Right atrium auricular region (tissue), 2 donors: Measurements from ENCODE around the gene NFE2. TPM values are rescaled to one million over a fixed set of nuclear protein-coding genes. Genes with fewer than 3 reads are reported as not detected.

Experiments
- DNase-seq: peaks from one replicate; pipeline ENCODE4 v3.0.0-alpha.2; 2019; ENCODE audit warnings: low spot score
- H3K27ac ChIP-seq, 2 donors: fragments of 200-600 bp; sonication (generic); 1 replicate in 1 of 2; 2 replicates in 1 of 2; pipeline ENCODE4 v1.5.1; 2016 to 2019
- H3K27me3 ChIP-seq, 2 donors: fragments of 200-600 bp; sonication (generic); one replicate each; pipeline versions ENCODE4 v1.5.1 to v1.6.0; 2017 to 2019
- H3K36me3 ChIP-seq: fragments of 200-600 bp; sonication (generic); one replicate; pipeline ENCODE4 v1.5.1; 2016
- H3K4me1 ChIP-seq, 2 donors: fragments of 200-600 bp; sonication (generic); one replicate each; pipeline versions ENCODE4 v1.5.1 to v1.6.0; 2017 to 2019
- H3K4me3 ChIP-seq, 2 donors: fragments of 200-600 bp; sonication (generic); 1 replicate in 1 of 2; 2 replicates in 1 of 2; pipeline ENCODE4 v1.5.1; 2017 to 2019; ENCODE audit warnings: mild to moderate bottlenecking in 1 of 2, moderate library complexity in 1 of 2
- H3K9me3 ChIP-seq, 2 donors: fragments of 200-600 bp; sonication (generic); one replicate each; pipeline ENCODE4 v1.5.1; 2019
- total RNA-seq, 2 donors: library from RNA; depleted of rRNA; stranded (reverse); fragments of >200 nt; gene quantifications; one replicate each; pipeline ENCODE4 v1.1.0, GENCODE V29; 2016
- TF ChIP-seq, protein P1 (sequence below), 2 donors: fragments of 200-600 bp; sonication (generic); IDR thresholded peaks; one replicate each; pipeline ENCODE4 v1.5.1; 2019; ENCODE audit warnings: antibody characterized with exemption in 2 of 2

The NFE2 gene
- total RNA-seq, 2 donors from 2014 or later, result 1.1 to 2.9 TPM

GRCh38 chr12:54280468-54281260 lies 20.2 kb downstream of the NFE2 start, which contains the start of gene HNRNPA1:
Gene HNRNPA1, plus strand, starts transcription at chr12:54280726. Its CDS starts 82 bp downstream, at chr12:54280808.
- Histone ChIP-seq H3K27ac (peak within 1 kb of the TSS; percentile 96), H3K9me3 (no peaks in the 10 kb centered on the region), H3K36me3 (peaks cover 44% of the 10 kb centered on the region), H3K4me1 (peaks cover 3 to 67% of the 10 kb centered on the region in 2 donors), H3K27me3 (no peaks in the 10 kb centered on the region), H3K4me3 (peak within 1 kb of the TSS; percentile 75 to 87)
- DNase-seq, result peak; percentile 99
- TF ChIP-seq, protein P1, sequence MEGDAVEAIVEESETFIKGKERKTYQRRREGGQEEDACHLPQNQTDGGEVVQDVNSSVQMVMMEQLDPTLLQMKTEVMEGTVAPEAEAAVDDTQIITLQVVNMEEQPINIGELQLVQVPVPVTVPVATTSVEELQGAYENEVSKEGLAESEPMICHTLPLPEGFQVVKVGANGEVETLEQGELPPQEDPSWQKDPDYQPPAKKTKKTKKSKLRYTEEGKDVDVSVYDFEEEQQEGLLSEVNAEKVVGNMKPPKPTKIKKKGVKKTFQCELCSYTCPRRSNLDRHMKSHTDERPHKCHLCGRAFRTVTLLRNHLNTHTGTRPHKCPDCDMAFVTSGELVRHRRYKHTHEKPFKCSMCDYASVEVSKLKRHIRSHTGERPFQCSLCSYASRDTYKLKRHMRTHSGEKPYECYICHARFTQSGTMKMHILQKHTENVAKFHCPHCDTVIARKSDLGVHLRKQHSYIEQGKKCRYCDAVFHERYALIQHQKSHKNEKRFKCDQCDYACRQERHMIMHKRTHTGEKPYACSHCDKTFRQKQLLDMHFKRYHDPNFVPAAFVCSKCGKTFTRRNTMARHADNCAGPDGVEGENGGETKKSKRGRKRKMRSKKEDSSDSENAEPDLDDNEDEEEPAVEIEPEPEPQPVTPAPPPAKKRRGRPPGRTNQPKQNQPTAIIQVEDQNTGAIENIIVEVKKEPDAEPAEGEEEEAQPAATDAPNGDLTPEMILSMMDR (IDR thresholded peaks at IDR 0.05), result no peak

GRCh38 chr12:54279632-54280467 lies 21.0 kb downstream of the NFE2 start, which contains the start of gene CBX5:
Gene CBX5, minus strand, starts transcription at chr12:54280122. Its CDS starts 22,472 bp downstream, at chr12:54257650.
- H3K4me1 ChIP-seq, result peaks cover 3 to 61% of the 10 kb centered on the region in 2 donors
- no peaks in the 10 kb centered on the region for H3K27me3 ChIP-seq
- H3K9me3 ChIP-seq, result no peaks in the 10 kb centered on the region
- peak; percentile 99 for DNase-seq
- H3K27ac ChIP-seq, result peak within 1 kb of the TSS; percentile 96
- TF ChIP-seq, protein P1 (IDR thresholded peaks at IDR 0.05), result no peak
- peaks cover 37% of the 10 kb centered on the region for H3K36me3 ChIP-seq
- H3K4me3 ChIP-seq, result peak within 1 kb of the TSS; percentile 75 to 87

DNA sequence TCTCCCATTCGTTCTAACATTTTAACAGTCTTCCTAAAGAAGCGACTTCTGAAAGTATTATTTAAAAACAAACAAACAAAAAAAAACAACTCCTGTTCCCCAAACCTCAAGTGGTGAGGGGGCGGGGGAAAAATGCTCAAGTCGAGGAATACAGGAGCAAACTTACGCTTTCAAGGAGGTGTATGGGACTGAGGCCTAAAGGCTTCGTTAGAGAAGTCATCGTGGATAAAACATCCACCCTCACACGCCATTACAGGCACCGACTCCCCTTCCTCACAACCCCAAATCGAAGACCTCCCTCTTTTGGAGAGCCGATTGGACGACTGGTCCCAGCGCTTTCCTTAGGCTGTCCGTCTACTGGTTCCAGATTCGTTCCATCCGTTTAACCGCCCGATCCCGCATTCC lies 21.6 kb downstream of the NFE2 start:
- H3K9me3 ChIP-seq, result no peaks in the 10 kb centered on the region
- H3K4me3 ChIP-seq, result peak overlapping the region; percentile 60 to 75
- no peaks in the 10 kb centered on the region for H3K27me3 ChIP-seq
- H3K27ac ChIP-seq, result peak overlapping the region; percentile 96
- peaks cover 31% of the 10 kb centered on the region for H3K36me3 ChIP-seq
- TF ChIP-seq, protein P1 (IDR thresholded peaks at IDR 0.05), result no peak
- DNase-seq, result no peak
- H3K4me1 ChIP-seq, result peaks cover 3 to 56% of the 10 kb centered on the region in 2 donors

DNA sequence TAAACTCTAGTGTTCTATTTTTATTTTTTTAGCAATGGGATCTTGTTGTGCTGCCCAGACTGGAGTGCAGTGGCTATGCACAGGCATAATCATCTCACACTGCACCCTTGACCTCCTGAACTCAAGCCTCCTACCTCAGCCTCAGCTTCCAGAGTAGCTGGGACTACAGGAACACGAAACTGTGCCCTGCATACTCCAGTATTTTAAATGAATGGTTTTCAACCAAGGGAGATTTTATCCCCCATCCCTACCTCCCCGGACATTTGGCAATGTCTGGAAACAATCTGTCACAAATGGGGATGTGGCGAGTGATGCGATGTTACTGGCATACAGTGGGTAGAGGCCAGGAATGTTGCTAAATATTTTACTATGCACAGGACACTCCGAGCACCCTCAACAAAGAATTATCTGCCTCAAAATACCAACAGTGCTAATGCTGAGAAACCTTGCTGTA lies 23.0 kb downstream of the NFE2 start:
- Histone ChIP-seq H3K27ac (peak overlapping the region; percentile 96), H3K4me1 (peaks cover 0 to 43% of the 10 kb centered on the region in 2 donors), H3K36me3 (peaks cover 17% of the 10 kb centered on the region), H3K27me3 (no peaks in the 10 kb centered on the region), H3K4me3 (peak overlapping the region in 1 of 2 donors; percentile 75), H3K9me3 (no peaks in the 10 kb centered on the region)
- TF ChIP-seq, protein P1 (IDR thresholded peaks at IDR 0.05), result no peak
- no peak for DNase-seq

DNA sequence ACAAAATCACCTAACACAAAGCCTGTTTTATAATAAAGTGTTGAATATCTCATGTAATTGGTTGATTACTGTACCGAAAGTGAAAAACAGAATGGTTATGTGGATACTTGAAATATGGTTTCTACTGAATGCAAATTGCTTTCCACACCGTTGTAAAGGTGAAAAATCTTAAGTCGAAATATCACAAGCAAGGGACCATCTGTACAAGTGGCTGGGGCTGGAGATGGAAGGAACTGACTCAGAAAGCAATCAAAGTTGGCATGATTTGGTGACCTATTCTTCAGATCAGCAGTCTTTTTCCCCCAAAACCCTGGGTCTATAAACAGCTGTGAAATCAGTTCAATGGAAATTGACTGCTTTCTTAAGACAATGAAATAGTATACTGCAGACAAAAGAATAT lies 24.4 kb downstream of the NFE2 start:
- H3K27ac ChIP-seq, result no peak overlapping the region
- H3K36me3 ChIP-seq, result peaks cover 2% of the 10 kb centered on the region
- no peaks in the 10 kb centered on the region for H3K27me3 ChIP-seq
- DNase-seq, result no peak
- H3K4me1 ChIP-seq, result peaks cover 0 to 28% of the 10 kb centered on the region in 2 donors
- H3K9me3 ChIP-seq, result no peaks in the 10 kb centered on the region
- no peak overlapping the region for H3K4me3 ChIP-seq
- TF ChIP-seq, protein P1 (IDR thresholded peaks at IDR 0.05), result no peak
